Peyer's patch (tissue), 4 donors: ENCODE data around the gene NARS2. TPM values are rescaled to one million over a fixed set of nuclear protein-coding genes. Genes with fewer than 3 reads are reported as not detected.

Experiments used
- DNase-seq, 3 donors: peaks; one replicate each; pipeline ENCODE4 v3.0.0-alpha.2; 2017 to 2019
- H3K27ac ChIP-seq, 4 donors: fragments of 200-600 bp; sonication (generic); one replicate each; pipeline ENCODE4 v1.5.1; 2016 to 2019
- H3K27me3 ChIP-seq, 2 donors: fragments of 200-600 bp; sonication (generic); one replicate each; pipeline ENCODE4 v1.5.1; 2019
- H3K36me3 ChIP-seq, 3 donors: fragments of 200-600 bp; sonication (generic); one replicate each; pipeline ENCODE4 v1.5.1; 2016 to 2019
- H3K4me1 ChIP-seq, 4 donors: fragments of 200-600 bp; sonication (generic); one replicate each; pipeline ENCODE4 v1.5.1; 2016 to 2019
- H3K4me3 ChIP-seq, 4 donors: fragments of 200-600 bp; sonication (generic); 1 replicate in 3 of 4; 2 replicates in 1 of 4; pipeline ENCODE4 v1.5.1; 2016 to 2019; ENCODE audit warnings: mild to moderate bottlenecking in 1 of 4
- H3K9me3 ChIP-seq, 4 donors: fragments of 200-600 bp; sonication (generic); one replicate each; pipeline ENCODE4 v1.5.1; 2016 to 2019; ENCODE audit warnings: mild to moderate bottlenecking in 1 of 4
- POLR2A ChIP-seq, 2 donors: fragments of 450-650 bp; IDR thresholded peaks; one replicate each; pipeline ENCODE4 v1.5.1; 2017; ENCODE audit warnings: antibody characterized with exemption in 2 of 2, mild to moderate bottlenecking in 2 of 2, moderate library complexity in 2 of 2
- total RNA-seq, 4 donors: library from RNA; depleted of rRNA; stranded (reverse); fragments of >200 nt; gene quantifications; one replicate each; pipeline ENCODE4 v1.1.0, GENCODE V29; 2016
- TF ChIP-seq, protein P1 (sequence below), 6 experiments: fragments of 450-650 bp in 4 of 6; fragments of 200-600 bp in 2 of 6; sonication (generic) in 1 of 6; IDR thresholded peaks; one replicate each; pipeline ENCODE4 v1.5.1; 2017 to 2019; ENCODE audit warnings: antibody characterized with exemption in 6 of 6, mild to moderate bottlenecking in 3 of 6, moderate library complexity in 1 of 6

The NARS2 gene
- total RNA-seq, 4 donors from 2014 or later: 7.7 to 28.9 (median 10.7) TPM

DNA sequence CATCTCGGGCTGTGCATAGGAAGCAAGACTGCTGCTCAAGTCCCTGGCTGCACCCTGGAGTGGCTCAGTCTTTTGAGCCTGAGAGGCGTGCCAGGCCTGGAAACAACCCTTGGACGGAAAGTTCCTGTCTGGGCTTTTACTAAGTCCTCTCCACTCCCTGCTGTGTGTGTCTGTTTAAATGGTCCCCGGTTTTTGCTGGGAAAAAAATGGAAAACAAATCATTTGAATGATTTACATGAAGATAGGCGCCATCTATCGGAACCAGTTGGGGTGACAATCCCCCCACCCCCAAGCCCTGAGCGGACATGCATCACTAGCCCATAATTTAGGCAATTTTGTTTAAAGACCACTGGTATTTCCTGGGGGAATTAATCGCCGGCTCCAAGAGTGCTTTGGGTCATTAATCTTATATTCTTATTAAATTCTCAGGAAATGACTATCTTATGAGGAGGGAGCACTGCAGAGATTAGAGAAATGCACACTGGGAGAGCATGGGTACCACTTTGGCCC is 154.4 kb downstream of the NARS2 start:
- Histone ChIP-seq H3K27me3 (no peaks in the 10 kb centered on the region), H3K36me3 (no peaks in the 10 kb centered on the region), H3K9me3 (no peaks in the 10 kb centered on the region), H3K4me1 (peaks cover 0 to 23% (median 3%) of the 10 kb centered on the region in 4 donors), H3K4me3 (peak overlapping the region in 1 of 4 donors; percentile 14), H3K27ac (peak overlapping the region; percentile 18 to 67 (median 28))
- peak; percentile 57 to 90 (median 79) for DNase-seq
- TF ChIP-seq POLR2A (IDR thresholded peaks at IDR 0.05): no peak
- TF ChIP-seq, protein P1, sequence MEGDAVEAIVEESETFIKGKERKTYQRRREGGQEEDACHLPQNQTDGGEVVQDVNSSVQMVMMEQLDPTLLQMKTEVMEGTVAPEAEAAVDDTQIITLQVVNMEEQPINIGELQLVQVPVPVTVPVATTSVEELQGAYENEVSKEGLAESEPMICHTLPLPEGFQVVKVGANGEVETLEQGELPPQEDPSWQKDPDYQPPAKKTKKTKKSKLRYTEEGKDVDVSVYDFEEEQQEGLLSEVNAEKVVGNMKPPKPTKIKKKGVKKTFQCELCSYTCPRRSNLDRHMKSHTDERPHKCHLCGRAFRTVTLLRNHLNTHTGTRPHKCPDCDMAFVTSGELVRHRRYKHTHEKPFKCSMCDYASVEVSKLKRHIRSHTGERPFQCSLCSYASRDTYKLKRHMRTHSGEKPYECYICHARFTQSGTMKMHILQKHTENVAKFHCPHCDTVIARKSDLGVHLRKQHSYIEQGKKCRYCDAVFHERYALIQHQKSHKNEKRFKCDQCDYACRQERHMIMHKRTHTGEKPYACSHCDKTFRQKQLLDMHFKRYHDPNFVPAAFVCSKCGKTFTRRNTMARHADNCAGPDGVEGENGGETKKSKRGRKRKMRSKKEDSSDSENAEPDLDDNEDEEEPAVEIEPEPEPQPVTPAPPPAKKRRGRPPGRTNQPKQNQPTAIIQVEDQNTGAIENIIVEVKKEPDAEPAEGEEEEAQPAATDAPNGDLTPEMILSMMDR (IDR thresholded peaks at IDR 0.05): peak; percentile 33 to 76 (median 56)

- no peak overlapping the region for H3K4me3 ChIP-seq
- no peaks in the 10 kb centered on the region for H3K9me3 ChIP-seq
- H3K4me1 ChIP-seq: peaks cover 0 to 23% (median 3%) of the 10 kb centered on the region in 4 donors
- no peaks in the 10 kb centered on the region for H3K27me3 ChIP-seq
- TF ChIP-seq POLR2A (IDR thresholded peaks at IDR 0.05): no peak
- TF ChIP-seq, protein P1 (IDR thresholded peaks at IDR 0.05): no peak
- peak in 1 of 3 donors; percentile 75 for DNase-seq
- H3K36me3 ChIP-seq: no peaks in the 10 kb centered on the region
- peak overlapping the region; percentile 32 to 99 (median 64) for H3K27ac ChIP-seq
Observed at GRCh38 chr11:78419327-78419726, 155.3 kb downstream of the NARS2 start.

GRCh38 chr11:78418584-78419211 is 156.0 kb downstream of the NARS2 start:
- DNase-seq: no peak
- H3K36me3 ChIP-seq: no peaks in the 10 kb centered on the region
- H3K27me3 ChIP-seq: no peaks in the 10 kb centered on the region
- no peak for TF ChIP-seq POLR2A (IDR thresholded peaks at IDR 0.05)
- TF ChIP-seq, protein P1 (IDR thresholded peaks at IDR 0.05): no peak
- peak overlapping the region; percentile 75 to 95 (median 85) for H3K4me3 ChIP-seq
- no peaks in the 10 kb centered on the region for H3K9me3 ChIP-seq
- H3K4me1 ChIP-seq: peaks cover 0 to 23% (median 3%) of the 10 kb centered on the region in 4 donors
- H3K27ac ChIP-seq: peak overlapping the region in 3 of 4 donors; percentile 86 to 99 (median 91)

DNA sequence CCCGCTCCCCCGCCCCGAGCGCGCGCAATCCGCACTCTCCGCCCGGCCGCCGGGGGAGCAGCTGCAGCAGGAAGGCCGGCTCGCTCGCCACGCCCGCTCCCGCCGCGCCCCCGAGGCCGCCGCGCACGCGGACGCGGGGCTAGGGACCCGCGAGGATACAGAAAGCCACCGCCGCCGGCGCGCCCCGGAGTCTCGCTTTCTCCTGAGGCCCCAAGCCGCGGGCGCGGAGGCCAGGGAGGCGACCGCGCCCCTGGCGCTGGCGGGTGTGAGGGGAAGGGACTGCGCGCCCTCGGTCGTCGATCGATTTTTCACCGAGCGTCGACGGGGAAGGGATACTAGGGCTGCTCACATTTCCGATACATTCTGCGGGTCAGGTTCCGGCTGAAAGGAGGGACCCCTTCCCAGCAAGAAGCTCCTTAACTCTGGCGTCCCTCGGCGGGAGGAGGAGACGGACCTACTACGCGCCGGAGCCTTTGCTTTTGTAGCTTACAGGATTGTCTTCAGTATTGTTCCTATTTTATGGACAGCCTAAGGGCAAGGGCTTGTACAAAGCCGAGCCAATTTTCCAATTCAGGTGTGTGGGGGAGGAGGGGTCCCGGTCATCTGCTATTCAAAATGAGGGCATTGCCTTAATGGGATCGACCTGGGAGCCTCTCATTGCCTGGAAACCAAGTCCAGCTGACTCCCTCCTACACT is 156.6 kb downstream of the NARS2 start:
- H3K27ac ChIP-seq: peak overlapping the region; percentile 86 to 99 (median 94)
- DNase-seq: peak; percentile 77 to 92 (median 88)
- TF ChIP-seq, protein P1 (IDR thresholded peaks at IDR 0.05): peak in 3 of 6 experiments; percentile 56 to 71 (median 66)
- peak; percentile 61 to 72 for TF ChIP-seq POLR2A (IDR thresholded peaks at IDR 0.05)
- H3K36me3 ChIP-seq: no peaks in the 10 kb centered on the region
- peak overlapping the region; percentile 75 to 95 (median 85) for H3K4me3 ChIP-seq
- no peaks in the 10 kb centered on the region for H3K27me3 ChIP-seq
- peaks cover 0 to 23% (median 3%) of the 10 kb centered on the region in 4 donors for H3K4me1 ChIP-seq
- no peaks in the 10 kb centered on the region for H3K9me3 ChIP-seq

- H3K4me3 ChIP-seq: peak within 1 kb of the TSS; percentile 75 to 95 (median 85)
- no peaks in the 10 kb centered on the region for H3K27me3 ChIP-seq
- peak in 2 of 3 donors; percentile 66 to 79 for DNase-seq
- TF ChIP-seq, protein P1 (IDR thresholded peaks at IDR 0.05): no peak
- TF ChIP-seq POLR2A (IDR thresholded peaks at IDR 0.05): peak in 1 of 2 donors; percentile 5
- peaks cover 0 to 23% (median 3%) of the 10 kb centered on the region in 4 donors for H3K4me1 ChIP-seq
- H3K27ac ChIP-seq: peak within 1 kb of the TSS; percentile 91 to 99 (median 97)
- no peaks in the 10 kb centered on the region for H3K36me3 ChIP-seq
- no peaks in the 10 kb centered on the region for H3K9me3 ChIP-seq
Observed at GRCh38 chr11:78417175-78417887, 157.3 kb downstream of the NARS2 start, which contains the start of gene GAB2. Gene GAB2 (minus strand): TSS chr11:78417820. CDS start chr11:78417720, 100 bp downstream.
